Parathyroid adenoma (tissue), 2 donors: ENCODE data around the gene XKR7.

ENCODE experiments used
- H2AFZ ChIP-seq: fragments of 300-600 bp; sonication (generic); one replicate; pipeline ENCODE4 v1.7.0; 2017; ENCODE audit warnings: antibody characterized with exemption, mild to moderate bottlenecking
- H3K27ac ChIP-seq: fragments of 300-600 bp; sonication (generic); one replicate; pipeline ENCODE4 v1.7.0; 2017
- H3K27me3 ChIP-seq: fragments of 300-600 bp; sonication (generic); one replicate; pipeline ENCODE4 v1.7.0; 2017; ENCODE audit warnings: low read length; ENCODE audit not compliant: control insufficient read depth, insufficient read depth
- H3K36me3 ChIP-seq: fragments of 300-600 bp; sonication (generic); one replicate; pipeline ENCODE4 v1.7.0; 2017; ENCODE audit warnings: low read length; ENCODE audit not compliant: control insufficient read depth, insufficient read depth
- H3K4me1 ChIP-seq: fragments of 300-600 bp; sonication (generic); one replicate; pipeline ENCODE4 v1.7.0; 2017; ENCODE audit warnings: control low read depth
- H3K4me2 ChIP-seq: fragments of 300-600 bp; sonication (generic); one replicate; pipeline ENCODE4 v1.7.0; 2017; ENCODE audit warnings: low read length
- H3K4me3 ChIP-seq: fragments of 300-600 bp; sonication (generic); one replicate; pipeline ENCODE4 v1.7.0; 2017; ENCODE audit warnings: low read depth, low read length
- H3K79me2 ChIP-seq: fragments of 300-600 bp; sonication (generic); one replicate; pipeline ENCODE4 v1.7.0; 2017; ENCODE audit warnings: control low read depth
- H3K9ac ChIP-seq: fragments of 300-600 bp; sonication (generic); one replicate; pipeline ENCODE4 v1.7.0; 2017; ENCODE audit warnings: mild to moderate bottlenecking
- H3K9me3 ChIP-seq: fragments of 300-600 bp; sonication (generic); one replicate; pipeline ENCODE4 v1.7.0; 2017; ENCODE audit warnings: low read length; ENCODE audit not compliant: control insufficient read depth
- TF ChIP-seq, protein P1 (sequence below): fragments of 300-600 bp; sonication (generic); IDR thresholded peaks from one replicate; pipeline ENCODE4 v1.7.0; 2017; ENCODE audit warnings: antibody characterized with exemption, mild to moderate bottlenecking
- donor health status: primary hyperparathyroidism.

Gene XKR7

DNA sequence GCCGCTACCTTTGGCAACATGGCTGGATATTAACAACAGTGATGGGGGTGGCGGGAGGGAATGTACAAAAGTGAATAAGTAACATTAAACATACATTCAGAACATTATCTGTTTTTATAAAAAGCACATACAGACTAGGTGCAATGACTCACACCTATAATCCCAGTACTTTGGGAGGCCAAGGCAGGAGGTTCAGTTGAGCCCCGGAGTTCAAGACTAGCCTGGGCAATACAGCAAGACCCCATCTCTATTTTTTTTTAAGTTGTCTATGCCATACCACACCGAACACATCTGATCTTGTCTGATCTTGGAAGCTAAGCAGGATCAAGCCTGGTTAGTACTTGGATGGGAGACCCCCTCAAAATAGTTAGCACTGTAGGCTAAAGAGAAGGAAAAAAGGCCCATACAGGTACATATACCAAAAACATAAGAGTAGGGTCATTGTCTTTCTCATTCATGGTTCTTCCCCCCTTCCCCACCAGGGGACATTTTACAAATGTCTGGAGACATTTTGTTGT lies 82.4 kb downstream of the XKR7 start:
- Histone ChIP-seq H3K79me2 (no peaks in the 10 kb centered on the region), H3K9ac (no peak overlapping the region), H3K4me3 (no peak overlapping the region), H3K9me3 (no peaks in the 10 kb centered on the region), H3K4me2 (no peak overlapping the region), H2AFZ (no peak overlapping the region), H3K27me3 (peaks cover 17% of the 10 kb centered on the region), H3K27ac (no peak overlapping the region), H3K4me1 (no peaks in the 10 kb centered on the region), H3K36me3 (no peaks in the 10 kb centered on the region)
- TF ChIP-seq, protein P1, sequence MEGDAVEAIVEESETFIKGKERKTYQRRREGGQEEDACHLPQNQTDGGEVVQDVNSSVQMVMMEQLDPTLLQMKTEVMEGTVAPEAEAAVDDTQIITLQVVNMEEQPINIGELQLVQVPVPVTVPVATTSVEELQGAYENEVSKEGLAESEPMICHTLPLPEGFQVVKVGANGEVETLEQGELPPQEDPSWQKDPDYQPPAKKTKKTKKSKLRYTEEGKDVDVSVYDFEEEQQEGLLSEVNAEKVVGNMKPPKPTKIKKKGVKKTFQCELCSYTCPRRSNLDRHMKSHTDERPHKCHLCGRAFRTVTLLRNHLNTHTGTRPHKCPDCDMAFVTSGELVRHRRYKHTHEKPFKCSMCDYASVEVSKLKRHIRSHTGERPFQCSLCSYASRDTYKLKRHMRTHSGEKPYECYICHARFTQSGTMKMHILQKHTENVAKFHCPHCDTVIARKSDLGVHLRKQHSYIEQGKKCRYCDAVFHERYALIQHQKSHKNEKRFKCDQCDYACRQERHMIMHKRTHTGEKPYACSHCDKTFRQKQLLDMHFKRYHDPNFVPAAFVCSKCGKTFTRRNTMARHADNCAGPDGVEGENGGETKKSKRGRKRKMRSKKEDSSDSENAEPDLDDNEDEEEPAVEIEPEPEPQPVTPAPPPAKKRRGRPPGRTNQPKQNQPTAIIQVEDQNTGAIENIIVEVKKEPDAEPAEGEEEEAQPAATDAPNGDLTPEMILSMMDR, result no peak

DNA sequence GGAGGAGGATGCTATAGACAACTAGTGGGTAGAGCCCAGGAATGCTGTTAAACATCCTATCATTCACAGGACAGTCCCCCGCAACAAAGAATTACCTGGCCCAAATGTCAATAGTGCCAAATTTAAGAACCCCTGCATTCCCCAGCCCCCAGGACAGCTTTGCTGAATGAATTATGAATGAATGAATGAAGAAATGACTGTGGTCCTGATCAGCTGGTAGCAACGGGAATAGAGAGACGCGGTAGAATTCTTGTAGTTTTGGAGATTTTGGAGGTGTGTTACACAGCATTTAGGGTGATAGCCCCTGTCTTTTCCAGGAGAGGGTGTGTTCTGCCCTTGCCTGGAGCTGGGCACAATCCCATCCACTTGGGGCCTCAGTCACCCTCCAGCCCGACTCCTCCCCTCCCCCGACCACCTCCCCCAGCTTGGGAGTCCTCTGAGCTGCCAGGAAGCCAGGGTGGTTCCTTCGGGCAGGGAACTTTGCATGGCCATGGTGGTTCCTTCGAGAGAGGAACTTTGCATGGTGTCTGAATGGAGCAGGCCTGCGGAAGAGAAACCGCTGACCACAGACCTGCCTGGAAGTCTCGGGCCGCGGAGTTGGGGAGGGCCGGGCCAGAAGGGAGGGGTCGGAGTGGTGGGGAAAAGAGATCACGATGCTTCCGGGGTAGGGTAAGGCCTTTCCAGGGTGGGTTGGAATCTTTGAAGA lies 83.1 kb downstream of the XKR7 start:
- H3K9me3 ChIP-seq, result no peaks in the 10 kb centered on the region
- no peak overlapping the region for H3K4me2 ChIP-seq
- H3K27me3 ChIP-seq, result peaks cover 17% of the 10 kb centered on the region
- no peak overlapping the region for H3K27ac ChIP-seq
- no peak overlapping the region for H2AFZ ChIP-seq
- TF ChIP-seq, protein P1, result no peak
- no peaks in the 10 kb centered on the region for H3K79me2 ChIP-seq
- no peaks in the 10 kb centered on the region for H3K36me3 ChIP-seq
- H3K9ac ChIP-seq, result no peak overlapping the region
- no peak overlapping the region for H3K4me3 ChIP-seq
- no peaks in the 10 kb centered on the region for H3K4me1 ChIP-seq

- H3K9me3 ChIP-seq, result no peaks in the 10 kb centered on the region
- H3K4me3 ChIP-seq, result no peak overlapping the region
- peaks cover 17% of the 10 kb centered on the region for H3K27me3 ChIP-seq
- H3K4me2 ChIP-seq, result peak overlapping the region; percentile 63
- no peaks in the 10 kb centered on the region for H3K79me2 ChIP-seq
- no peak overlapping the region for H3K27ac ChIP-seq
- TF ChIP-seq, protein P1, result no peak
- no peaks in the 10 kb centered on the region for H3K4me1 ChIP-seq
- no peak overlapping the region for H3K9ac ChIP-seq
- no peaks in the 10 kb centered on the region for H3K36me3 ChIP-seq
- peak overlapping the region; percentile 84 for H2AFZ ChIP-seq
Observed at GRCh38 chr20:32051720-32052089, 83.8 kb downstream of the XKR7 start.

- no peak within 1 kb of the TSS for H3K27ac ChIP-seq
Observed at GRCh38 chr20:32052090-32052777, 84.3 kb downstream of the XKR7 start, which contains the start of gene HCK. TSS of gene HCK (plus strand) at chr20:32052242.

More at GRCh38 chr20:32052090-32052777, 84.3 kb downstream of the XKR7 start, which contains the start of gene HCK:
- TF ChIP-seq, protein P1, result no peak
- peaks cover 17% of the 10 kb centered on the region for H3K27me3 ChIP-seq
- no peak within 1 kb of the TSS for H3K9ac ChIP-seq
- H3K4me2 ChIP-seq, result peak within 1 kb of the TSS; percentile 63
- peak within 1 kb of the TSS; percentile 11 for H3K4me3 ChIP-seq
- no peaks in the 10 kb centered on the region for H3K79me2 ChIP-seq
- H3K4me1 ChIP-seq, result no peaks in the 10 kb centered on the region
- no peaks in the 10 kb centered on the region for H3K9me3 ChIP-seq
- peak within 1 kb of the TSS; percentile 84 for H2AFZ ChIP-seq
- no peaks in the 10 kb centered on the region for H3K36me3 ChIP-seq
